Caco-2 (cell line): Measurements from ENCODE around the gene MAN2A1. TPM values are rescaled to one million over a fixed set of nuclear protein-coding genes. Genes with fewer than 3 reads are reported as not detected.

Source experiments
- BruUV-seq: library from RNA; stranded (reverse); fragments of 400-500 nt; replicated peaks from 2 replicates; lab custom pipeline; 2021; lab: Mats Ljungman, UMichigan
- CTCF ChIA-PET: fragments of 300-600 bp; sonication (Branson Sonifier 250); formaldehyde crosslinking; loops from one replicate; lab custom pipeline; 2022; ENCODE audit warnings: antibody characterized with exemption; lab: Charles Lee
- POLR2A ChIA-PET: fragments of 300-600 bp; sonication (Branson Sonifier 250); formaldehyde crosslinking; loops from one replicate; lab custom pipeline; 2022; ENCODE audit warnings: antibody characterized with exemption; lab: Charles Lee
- DNase-seq, 2 experiments: peaks; one replicate each; pipeline versions ENCODE4 v3.0.0 to v3.0.0-alpha.2; 2020 to 2022
- H3K27me3 ChIP-seq: replicated peaks from 2 replicates; pipeline ENCODE4 v1.6.0; 2011; ENCODE audit warnings: low read length; ENCODE audit not compliant: control insufficient read depth, insufficient read depth
- H3K36me3 ChIP-seq: 2 replicates; pipeline ENCODE4 v1.5.1; 2011; ENCODE audit warnings: low read length; ENCODE audit not compliant: control insufficient read depth, insufficient read depth
- H3K4me1 ChIP-seq: fragments of 250-450 bp; sonication (Bioruptor Pico); 2 replicates; pipeline ENCODE4 v1.5.1; 2020; ENCODE audit warnings: mild to moderate bottlenecking
- H3K4me3 ChIP-seq: 2 replicates; pipeline ENCODE4 v1.5.1; 2011; ENCODE audit warnings: low read depth, mild to moderate bottlenecking, control low read depth, low read length
- H3K9me3 ChIP-seq: fragments of 250-450 bp; sonication (Bioruptor Pico); 2 replicates; pipeline ENCODE4 v1.5.1; 2020; ENCODE audit warnings: mild to moderate bottlenecking, moderate library complexity
- H3K27ac Mint-ChIP-seq: one replicate; pipeline ENCODE4 v1.8.0; 2022; ENCODE audit warnings: mixed read lengths; ENCODE audit not compliant: unreplicated experiment
- H3K27me3 Mint-ChIP-seq: one replicate; pipeline ENCODE4 v1.8.0; 2022; ENCODE audit warnings: mixed read lengths; ENCODE audit not compliant: insufficient read depth, unreplicated experiment
- H3K36me3 Mint-ChIP-seq: one replicate; pipeline ENCODE4 v1.8.0; 2022; ENCODE audit warnings: mild to moderate bottlenecking, mixed read lengths; ENCODE audit not compliant: insufficient read depth, unreplicated experiment
- H3K4me1 Mint-ChIP-seq: one replicate; pipeline ENCODE4 v1.8.0; 2022; ENCODE audit warnings: low read depth, mixed read lengths; ENCODE audit not compliant: unreplicated experiment
- H3K4me3 Mint-ChIP-seq: one replicate; pipeline ENCODE4 v1.8.0; 2022; ENCODE audit warnings: mild to moderate bottlenecking, moderate library complexity, mixed read lengths; ENCODE audit not compliant: unreplicated experiment
- H3K9me3 Mint-ChIP-seq: one replicate; pipeline ENCODE4 v1.8.0; 2022; ENCODE audit warnings: mixed read lengths; ENCODE audit not compliant: unreplicated experiment
- CTCF ChIP-seq, 2 experiments: fragments of 200-600 bp in 1 of 2; IDR thresholded peaks; 1 replicate in 1 of 2; 2 replicates in 1 of 2; pipeline versions ENCODE4 v1.5.1 to v1.8.0; 2011 to 2022; ENCODE audit warnings: antibody characterized with exemption in 1 of 2, control low read depth in 1 of 2, inconsistent platforms in 1 of 2, low read depth in 1 of 2, low read length in 1 of 2, mild to moderate bottlenecking in 1 of 2, moderate library complexity in 1 of 2; ENCODE audit not compliant: insufficient read depth in 1 of 2, severe bottlenecking in 1 of 2, unreplicated experiment in 1 of 2
- intact Hi-C: fragments of 100-400 bp; cut with micrococcal nuclease; formaldehyde crosslinking; loops from one replicate; pipeline ENCODE4 v1.10.0; 2022; ENCODE audit not compliant: unreplicated experiment
- total RNA-seq: library from RNA; stranded (reverse); gene quantifications from 2 replicates; pipeline ENCODE4 v1.2.3, GENCODE V29; 2022

Gene MAN2A1
- total RNA-seq, 1 experiment from 2014 or later: 57.3 TPM

- Histone ChIP-seq H3K27me3 (no peaks in the 10 kb centered on the region), H3K36me3 (no peaks in the 10 kb centered on the region), H3K9me3 (no peaks in the 10 kb centered on the region), H3K4me1 (no peaks in the 10 kb centered on the region), H3K4me3 (no peak overlapping the region)
- ChIA-PET POLR2A (no interaction called here), CTCF (no interaction called here)
- no peak overlapping the region for H3K4me3 Mint-ChIP-seq
- TF ChIP-seq CTCF (IDR thresholded peaks at IDR 0.05; ENCODE audit: insufficient read depth in 1 of 2, low read depth in 1 of 2, low read length in 1 of 2, severe bottlenecking in 1 of 2, unreplicated experiment in 1 of 2): no peak
- intact Hi-C loops: no loop called here
- H3K27me3 Mint-ChIP-seq: no peaks in the 10 kb centered on the region
- no peak overlapping the region for H3K27ac Mint-ChIP-seq
- no peaks in the 10 kb centered on the region for H3K4me1 Mint-ChIP-seq
- H3K36me3 Mint-ChIP-seq: peaks cover 5% of the 10 kb centered on the region
- no peaks in the 10 kb centered on the region for H3K9me3 Mint-ChIP-seq
- no peak for DNase-seq
- no TSS peak for BruUV-seq
Measured at GRCh38 chr5:109876941-109877669, 187.4 kb downstream of the MAN2A1 start.

GRCh38 chr5:109877670-109878045 is 187.9 kb downstream of the MAN2A1 start:
- no peaks in the 10 kb centered on the region for H3K27me3 Mint-ChIP-seq
- no peak overlapping the region for H3K4me3 ChIP-seq
- CTCF ChIA-PET: no interaction called here

GRCh38 chr5:109878887-109879286 is 189.2 kb downstream of the MAN2A1 start:
- Mint-ChIP-seq H3K4me3 (no peak overlapping the region), H3K27ac (no peak overlapping the region)

More at GRCh38 chr5:109877670-109878045, 187.9 kb downstream of the MAN2A1 start:
- H3K4me1 Mint-ChIP-seq: no peaks in the 10 kb centered on the region
- H3K27me3 ChIP-seq: no peaks in the 10 kb centered on the region
- intact Hi-C loops: no loop called here
- no peak for TF ChIP-seq CTCF (IDR thresholded peaks at IDR 0.05; ENCODE audit: insufficient read depth in 1 of 2, low read depth in 1 of 2, low read length in 1 of 2, severe bottlenecking in 1 of 2, unreplicated experiment in 1 of 2)
- no peak overlapping the region for H3K27ac Mint-ChIP-seq
- no peaks in the 10 kb centered on the region for H3K4me1 ChIP-seq
- no peak for DNase-seq
- BruUV-seq: no TSS peak
- POLR2A ChIA-PET: no interaction called here
- no peaks in the 10 kb centered on the region for H3K36me3 ChIP-seq
- no peaks in the 10 kb centered on the region for H3K9me3 ChIP-seq
- H3K4me3 Mint-ChIP-seq: no peak overlapping the region
- H3K9me3 Mint-ChIP-seq: no peaks in the 10 kb centered on the region
- H3K36me3 Mint-ChIP-seq: peaks cover 5% of the 10 kb centered on the region

More at GRCh38 chr5:109878887-109879286, 189.2 kb downstream of the MAN2A1 start:
- no peak overlapping the region for H3K4me3 ChIP-seq
- BruUV-seq: no TSS peak
- TF ChIP-seq CTCF (IDR thresholded peaks at IDR 0.05; ENCODE audit: insufficient read depth in 1 of 2, low read depth in 1 of 2, low read length in 1 of 2, severe bottlenecking in 1 of 2, unreplicated experiment in 1 of 2): no peak
- H3K27me3 ChIP-seq: no peaks in the 10 kb centered on the region
- H3K9me3 ChIP-seq: no peaks in the 10 kb centered on the region
- Mint-ChIP-seq H3K4me1 (no peaks in the 10 kb centered on the region), H3K27me3 (no peaks in the 10 kb centered on the region), H3K36me3 (peaks cover 4% of the 10 kb centered on the region), H3K9me3 (no peaks in the 10 kb centered on the region)
- H3K36me3 ChIP-seq: no peaks in the 10 kb centered on the region
- intact Hi-C loops: no loop called here
- H3K4me1 ChIP-seq: no peaks in the 10 kb centered on the region
- CTCF ChIA-PET: no interaction called here
- POLR2A ChIA-PET: no interaction called here
- no peak for DNase-seq
